SK-N-SH treated with all-trans-retinoic acid at 6 μM for 48 hours (cell line): ENCODE results near the gene CACNA2D3.

Source experiments
- ATAC-seq: fragments of 200-7000 bp; cut with Tn5 transposase; 3 replicates; pipeline ENCODE4 v1.9.1; 2020; ENCODE audit warnings: mild to moderate bottlenecking, moderate library complexity
- ARNTL ChIP-seq: fragments of 450-650 bp; formaldehyde crosslinking; IDR thresholded peaks from 2 replicates; pipeline ENCODE4 v1.5.0; 2020; ENCODE audit warnings: low read depth, mild to moderate bottlenecking, moderate library complexity, borderline replicate concordance
- BACH2 ChIP-seq: fragments of 250-450 bp; sonication (Bioruptor Pico); IDR thresholded peaks from 2 replicates; pipeline ENCODE4 v1.9.0; 2021; ENCODE audit warnings: mild to moderate bottlenecking, borderline replicate concordance
- CREB5 ChIP-seq: fragments of 250-450 bp; sonication (Bioruptor Pico); IDR thresholded peaks from 2 replicates; pipeline ENCODE4 v1.5.1; 2020; ENCODE audit warnings: low read depth, mild to moderate bottlenecking, moderate library complexity
- CSDC2 ChIP-seq: fragments of 250-450 bp; sonication (Bioruptor Pico); IDR thresholded peaks from 2 replicates; pipeline ENCODE4 v1.5.0; 2020; ENCODE audit warnings: mild to moderate bottlenecking, moderate library complexity
- CSRNP3 ChIP-seq: fragments of 250-450 bp; sonication (Bioruptor Pico); IDR thresholded peaks from 2 replicates; pipeline ENCODE4 v1.5.1; 2021; ENCODE audit warnings: mild to moderate bottlenecking, moderate library complexity
- GLIS3 ChIP-seq: fragments of 250-450 bp; sonication (Bioruptor Pico); IDR thresholded peaks from 2 replicates; pipeline ENCODE4 v1.5.0; 2020; ENCODE audit warnings: mild to moderate bottlenecking, moderate library complexity
- OSR1 ChIP-seq: fragments of 250-450 bp; sonication (Bioruptor Pico); IDR thresholded peaks from 2 replicates; pipeline ENCODE4 v1.8.0; 2022; ENCODE audit warnings: moderate library complexity, mild to moderate bottlenecking, inconsistent platforms
- PATZ1 ChIP-seq: fragments of 250-450 bp; sonication (Bioruptor Pico); IDR thresholded peaks from 2 replicates; pipeline ENCODE4 v1.8.0; 2020; ENCODE audit warnings: mild to moderate bottlenecking, moderate library complexity, borderline replicate concordance
- PPARA ChIP-seq: fragments of 250-450 bp; sonication (Bioruptor Pico); IDR thresholded peaks from 2 replicates; pipeline ENCODE4 v1.5.0; 2020; ENCODE audit warnings: mild to moderate bottlenecking, borderline replicate concordance
- RARB ChIP-seq: fragments of 250-450 bp; sonication (Bioruptor Pico); IDR thresholded peaks from 2 replicates; pipeline ENCODE4 v1.8.0; 2021; ENCODE audit warnings: mild to moderate bottlenecking, moderate library complexity
- SNAI2 ChIP-seq: fragments of 250-450 bp; sonication (Bioruptor Pico); IDR thresholded peaks from 2 replicates; pipeline ENCODE4 v1.5.0; 2020; ENCODE audit warnings: mild to moderate bottlenecking, moderate library complexity
- TCF4 ChIP-seq: fragments of 250-450 bp; sonication (Bioruptor Pico); IDR thresholded peaks from 2 replicates; pipeline ENCODE4 v1.8.0; 2021; ENCODE audit warnings: mild to moderate bottlenecking, moderate library complexity, borderline replicate concordance
- TOX ChIP-seq: fragments of 250-450 bp; sonication (Bioruptor Pico); IDR thresholded peaks from 2 replicates; pipeline ENCODE4 v1.8.0; 2021; ENCODE audit warnings: mild to moderate bottlenecking, moderate library complexity, borderline replicate concordance
- TSHZ2 ChIP-seq: fragments of 250-450 bp; sonication (Bioruptor Pico); IDR thresholded peaks from 2 replicates; pipeline ENCODE4 v1.5.0; 2020; ENCODE audit warnings: mild to moderate bottlenecking, moderate library complexity
- ZC3H10 ChIP-seq: fragments of 250-450 bp; sonication (Bioruptor Pico); IDR thresholded peaks from 2 replicates; pipeline ENCODE4 v1.5.1; 2021; ENCODE audit warnings: mild to moderate bottlenecking, moderate library complexity
- ZFP3 ChIP-seq: fragments of 250-450 bp; sonication (Bioruptor Pico); IDR thresholded peaks from 2 replicates; pipeline ENCODE4 v1.5.0; 2020; ENCODE audit warnings: mild to moderate bottlenecking, moderate library complexity
- ZFP30 ChIP-seq: fragments of 450-650 bp; formaldehyde crosslinking; IDR thresholded peaks from 2 replicates; pipeline ENCODE4 v1.5.0; 2022; ENCODE audit warnings: mild to moderate bottlenecking, moderate library complexity
- ZNF70 ChIP-seq: fragments of 450-650 bp; formaldehyde crosslinking; IDR thresholded peaks from 2 replicates; pipeline ENCODE4 v1.5.0; 2020; ENCODE audit warnings: mild to moderate bottlenecking, moderate library complexity
- ZNF8 ChIP-seq: fragments of 450-650 bp; formaldehyde crosslinking; IDR thresholded peaks from 2 replicates; pipeline ENCODE4 v1.5.0; 2020; ENCODE audit warnings: mild to moderate bottlenecking, moderate library complexity

CACNA2D3 gene

DNA sequence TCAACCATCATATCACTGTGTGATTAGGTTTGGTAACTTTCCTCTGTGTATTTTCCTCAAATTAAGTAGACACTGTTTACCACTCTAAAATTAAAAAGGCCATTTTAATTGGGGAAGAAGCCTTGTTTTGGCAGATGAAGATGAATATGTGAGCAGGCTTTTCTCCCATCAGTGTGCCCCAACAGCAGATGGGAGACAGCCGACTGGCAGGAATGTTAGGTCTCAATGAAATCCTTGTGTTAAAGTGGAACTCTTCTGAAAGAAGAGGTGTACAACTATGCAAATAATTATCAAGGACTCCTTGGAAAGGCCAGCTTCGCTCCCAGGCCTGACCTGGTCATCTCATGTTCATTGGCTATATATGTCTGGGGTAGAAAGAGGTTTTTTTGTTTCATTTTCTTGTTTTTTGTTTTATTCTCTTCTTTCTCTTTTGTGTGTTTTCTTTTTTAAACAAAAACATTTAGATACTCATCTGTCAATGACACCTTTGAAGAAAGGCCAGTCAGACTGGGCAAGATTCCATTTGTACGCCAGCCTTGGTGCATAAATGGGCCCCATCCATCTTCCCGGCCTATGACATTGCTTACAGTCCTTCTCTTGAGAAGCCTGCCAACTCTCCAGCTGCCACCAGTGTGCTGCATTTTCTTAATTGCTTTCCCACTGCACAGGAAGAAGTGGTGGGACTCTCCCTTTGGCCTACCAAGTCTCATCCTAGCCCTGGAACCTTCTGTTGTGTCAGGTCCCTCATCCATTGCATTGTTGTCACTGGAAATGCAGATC lies 779.7 kb downstream of the CACNA2D3 start (continued):
- TF ChIP-seq GLIS3 (CRISPR knock-in tag), result no peak
- TF ChIP-seq RARB (CRISPR knock-in tag), result no peak

DNA sequence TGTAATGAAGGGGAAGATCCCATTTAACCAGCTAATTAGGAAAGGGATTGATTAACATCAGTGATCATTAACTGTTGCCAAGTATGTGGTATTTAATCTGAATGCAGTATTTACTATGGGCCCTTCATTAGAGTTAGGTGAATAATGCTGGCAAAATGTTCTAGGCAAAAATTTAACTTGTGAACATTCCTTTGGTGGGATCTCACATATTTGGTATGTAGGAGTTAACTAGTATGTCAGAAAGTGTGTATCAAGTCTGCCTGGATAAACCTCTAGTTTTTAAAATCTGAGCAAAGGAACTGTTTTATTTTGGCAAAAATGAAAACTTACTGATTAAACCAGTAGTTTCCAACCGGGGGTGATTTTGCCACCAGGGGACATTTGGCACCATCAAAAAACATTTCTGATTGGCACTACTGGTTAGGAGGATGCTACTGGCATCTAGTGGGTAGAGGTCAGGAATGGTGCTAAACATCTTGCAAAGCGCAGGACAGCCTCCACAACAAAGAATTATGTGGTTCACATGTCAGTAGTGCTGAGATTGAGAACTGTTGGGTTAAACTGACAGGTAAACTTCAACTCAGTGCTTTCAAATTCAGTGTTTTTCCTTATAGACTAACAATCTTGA lies 783.0 kb downstream of the CACNA2D3 start:
- TF ChIP-seq CSDC2 (no peak), ZC3H10 (CRISPR knock-in tag) (no peak), ZNF70 (CRISPR knock-in tag) (no peak), CSRNP3 (CRISPR knock-in tag) (no peak), ARNTL (CRISPR knock-in tag) (no peak), RARB (CRISPR knock-in tag) (no peak), TOX (CRISPR knock-in tag) (no peak)
- peak; percentile 74 for ATAC-seq

GRCh38 chr3:54905920-54906319 lies 783.6 kb downstream of the CACNA2D3 start:
- no peak for ATAC-seq
- TF ChIP-seq CSDC2 (no peak), ZFP30 (CRISPR knock-in tag) (no peak), TSHZ2 (CRISPR knock-in tag) (no peak), CSRNP3 (CRISPR knock-in tag) (no peak), ZNF8 (no peak), PPARA (CRISPR knock-in tag) (no peak), ZNF70 (CRISPR knock-in tag) (no peak), CREB5 (CRISPR knock-in tag) (no peak), ZC3H10 (CRISPR knock-in tag) (no peak), BACH2 (CRISPR knock-in tag) (no peak), OSR1 (CRISPR knock-in tag) (no peak), SNAI2 (CRISPR knock-in tag) (no peak), ZFP3 (CRISPR knock-in tag) (no peak)

DNA sequence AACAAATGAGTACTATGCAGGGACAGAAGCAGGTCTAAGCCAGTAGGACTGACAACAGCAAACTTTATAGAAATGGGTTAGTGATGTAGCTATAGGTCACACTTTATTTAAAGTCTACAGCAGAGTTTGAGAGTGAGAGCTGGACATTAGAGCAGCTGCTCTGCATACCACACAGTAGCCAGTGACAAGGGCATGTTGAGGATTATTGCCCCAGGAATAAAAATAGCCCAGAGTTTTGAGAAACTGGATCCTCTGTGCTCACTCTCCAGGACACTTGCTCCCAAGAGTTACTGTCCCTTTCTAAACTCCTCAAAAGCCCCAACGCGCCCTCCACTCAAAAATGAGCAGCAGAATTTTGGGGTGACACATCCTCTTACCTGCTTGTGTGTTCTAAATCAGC lies 784.4 kb downstream of the CACNA2D3 start:
- ATAC-seq, result peak; percentile 23; the same call in 1 of the 3 replicates
- TF ChIP-seq TCF4 (CRISPR knock-in tag) (no peak), PATZ1 (CRISPR knock-in tag) (no peak), PPARA (CRISPR knock-in tag) (no peak), TOX (CRISPR knock-in tag) (no peak), ZFP30 (CRISPR knock-in tag) (no peak), ZFP3 (CRISPR knock-in tag) (no peak), ZNF70 (CRISPR knock-in tag) (no peak), CSRNP3 (CRISPR knock-in tag) (no peak)
